MV-4-11 (cell line): ENCODE results near the gene SIPA1.
"Not testable (repeated sequence)": the region's sequence is repeated elsewhere in the genome, so short reads cannot be mapped to it uniquely, and the experiment has no call there.

Experiments used
- DNase-seq: peaks from one replicate; lab custom pipeline; 2025; lab: John Stamatoyannopoulos, UW

SIPA1 gene

GRCh38 chr11:65661599-65662246 lies 23.8 kb downstream of the SIPA1 start:
- no peak for DNase-seq

GRCh38 chr11:65662247-65662798 lies 24.4 kb downstream of the SIPA1 start:
- no peak for DNase-seq

GRCh38 chr11:65662799-65663638 lies 25.1 kb downstream of the SIPA1 start, which contains the start of gene RELA:
Gene RELA (minus strand): TSS chr11:65662916. CDS start chr11:65662832, 84 bp downstream.
- DNase-seq = peak; percentile 86

- DNase-seq = peak; percentile 28
Observed at GRCh38 chr11:65663639-65664200, 25.8 kb downstream of the SIPA1 start.

- no peak for DNase-seq
Observed at GRCh38 chr11:65672180-65672860, 34.4 kb downstream of the SIPA1 start.

GRCh38 chr11:65672982-65673381 lies 35.1 kb downstream of the SIPA1 start:
- no peak for DNase-seq

GRCh38 chr11:65680192-65680743 lies 42.4 kb downstream of the SIPA1 start:
- no peak for DNase-seq

- not testable (repeated sequence) for DNase-seq
Observed at GRCh38 chr11:65683480-65683879, 45.6 kb downstream of the SIPA1 start.

GRCh38 chr11:65685981-65686380 lies 48.1 kb downstream of the SIPA1 start:
- DNase-seq = no peak

GRCh38 chr11:65691847-65692246 lies 53.9 kb downstream of the SIPA1 start:
- not testable (repeated sequence) for DNase-seq

- no peak for DNase-seq
Observed at GRCh38 chr11:65692367-65692766, 54.5 kb downstream of the SIPA1 start.

GRCh38 chr11:65695459-65696241 lies 57.7 kb downstream of the SIPA1 start:
- no peak for DNase-seq

GRCh38 chr11:65696802-65697552 lies 59.1 kb downstream of the SIPA1 start:
- DNase-seq = no peak

- DNase-seq = no peak
Observed at GRCh38 chr11:65698205-65698604, 60.3 kb downstream of the SIPA1 start.

GRCh38 chr11:65699306-65699705 lies 61.4 kb downstream of the SIPA1 start:
- no peak for DNase-seq

- DNase-seq = peak; percentile 68
Observed at GRCh38 chr11:65700399-65700798, 62.5 kb downstream of the SIPA1 start.
